SH-SY5Y (cell line): ENCODE measurements around the gene SMIM36.

ENCODE experiments used
- GATA2 ChIP-seq: IDR thresholded peaks from 2 replicates; pipeline ENCODE4 v1.6.1; 2011; ENCODE audit warnings: mild to moderate bottlenecking, low read depth, low read length
- GATA3 ChIP-seq: IDR thresholded peaks from 2 replicates; pipeline ENCODE4 v1.6.1; 2011; ENCODE audit warnings: low read depth, mild to moderate bottlenecking, low read length, moderate library complexity

SMIM36 gene

DNA sequence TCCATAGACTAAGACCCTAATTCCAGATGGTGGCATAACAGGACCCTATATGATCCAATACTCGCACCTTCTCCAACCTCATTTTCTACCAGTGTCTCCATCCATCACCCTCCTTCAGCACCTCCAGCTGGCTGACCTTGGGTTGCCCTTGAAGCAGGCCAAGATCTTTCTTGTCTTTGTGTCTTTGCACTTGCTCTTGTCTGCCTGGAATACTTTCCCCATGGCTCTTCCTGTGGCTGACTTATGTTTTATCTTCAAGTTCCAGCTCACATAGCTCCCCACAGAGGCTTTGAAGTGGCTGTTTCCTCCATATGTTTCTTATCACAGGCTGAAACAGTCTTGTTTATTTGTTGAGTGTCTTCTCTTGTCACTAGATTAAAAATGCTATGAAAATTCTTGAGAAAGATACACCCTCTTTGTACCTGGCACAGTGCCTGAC lies 60.0 kb downstream of the SMIM36 start:
- TF ChIP-seq GATA2 (no peak), GATA3 (no peak)

DNA sequence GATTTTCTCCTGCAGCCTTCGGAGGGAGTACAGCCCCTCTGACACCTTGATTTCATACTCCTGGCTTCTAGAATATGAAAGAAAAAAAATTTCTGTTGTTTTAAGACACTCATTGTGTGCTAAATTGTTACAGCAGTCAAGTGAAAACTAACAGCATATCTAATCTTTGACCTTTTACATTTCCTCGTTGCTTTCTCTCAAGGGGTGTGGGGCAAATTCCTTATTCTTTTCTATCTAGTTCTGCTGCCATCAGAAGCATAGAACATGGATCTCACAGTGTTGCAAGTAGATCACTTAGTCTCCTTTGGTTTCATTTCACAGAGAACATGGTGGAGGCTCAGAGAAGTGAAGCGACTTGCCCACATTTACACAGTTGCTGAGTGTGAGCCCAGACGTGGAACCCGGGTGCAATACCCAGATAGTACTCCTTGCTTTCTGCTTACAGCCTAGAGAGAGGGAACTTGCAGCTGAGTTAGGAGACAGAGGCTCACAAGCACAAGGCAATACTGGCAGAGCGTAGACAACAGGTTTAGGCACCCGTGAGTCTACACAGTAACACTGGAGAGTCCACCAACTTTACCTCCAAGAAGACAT lies 60.9 kb downstream of the SMIM36 start:
- TF ChIP-seq GATA3 (no peak), GATA2 (no peak)

DNA sequence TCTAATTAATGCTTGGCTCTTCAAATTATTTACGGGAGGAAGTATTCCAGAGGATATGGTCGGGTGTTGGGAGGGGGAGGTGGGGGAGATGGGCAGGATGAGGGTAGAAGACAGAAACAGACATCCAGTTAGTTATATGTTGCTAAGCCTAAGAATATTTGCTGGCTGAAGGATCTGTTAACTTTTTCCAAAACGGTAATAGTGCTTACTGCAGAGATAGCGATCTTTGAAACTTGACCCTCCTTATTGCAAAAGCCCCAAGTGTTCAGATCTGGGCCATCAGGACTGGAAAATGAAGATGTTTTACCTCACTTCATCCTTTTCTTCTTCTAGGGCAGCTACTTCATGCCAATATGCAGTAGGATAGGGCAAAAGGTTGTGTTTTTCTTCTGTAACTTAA lies 62.6 kb downstream of the SMIM36 start:
- TF ChIP-seq GATA3: no peak
- no peak for TF ChIP-seq GATA2

DNA sequence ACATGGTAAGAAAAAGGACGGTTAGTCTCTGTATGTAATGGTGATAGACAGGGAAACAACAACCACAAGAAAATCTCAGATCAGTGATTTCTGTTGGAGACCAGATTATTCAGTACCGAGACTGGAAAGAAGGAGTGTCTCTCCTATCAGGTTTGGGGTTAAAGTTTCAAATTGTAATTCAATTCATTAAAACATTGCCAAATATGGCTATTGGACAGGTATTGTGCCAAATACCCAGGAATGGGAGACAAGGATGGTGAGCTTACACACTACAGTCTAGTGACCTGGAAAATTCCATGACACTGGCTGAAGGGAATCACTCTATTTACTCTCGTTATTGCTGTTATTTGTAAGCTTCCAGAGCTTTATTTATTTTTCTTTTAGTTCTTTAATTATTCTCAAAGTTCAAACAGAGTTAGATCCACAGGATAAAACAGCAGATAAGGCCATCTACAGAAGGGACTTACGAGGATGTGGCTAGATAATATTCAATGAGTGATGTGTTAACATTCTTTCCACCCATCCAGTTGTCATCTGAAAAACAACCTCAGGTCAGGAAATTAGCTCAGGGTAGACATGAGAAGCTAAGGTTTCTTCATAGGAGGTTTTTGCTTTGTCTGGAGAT lies 64.6 kb downstream of the SMIM36 start:
- TF ChIP-seq GATA3: no peak
- TF ChIP-seq GATA2: no peak

DNA sequence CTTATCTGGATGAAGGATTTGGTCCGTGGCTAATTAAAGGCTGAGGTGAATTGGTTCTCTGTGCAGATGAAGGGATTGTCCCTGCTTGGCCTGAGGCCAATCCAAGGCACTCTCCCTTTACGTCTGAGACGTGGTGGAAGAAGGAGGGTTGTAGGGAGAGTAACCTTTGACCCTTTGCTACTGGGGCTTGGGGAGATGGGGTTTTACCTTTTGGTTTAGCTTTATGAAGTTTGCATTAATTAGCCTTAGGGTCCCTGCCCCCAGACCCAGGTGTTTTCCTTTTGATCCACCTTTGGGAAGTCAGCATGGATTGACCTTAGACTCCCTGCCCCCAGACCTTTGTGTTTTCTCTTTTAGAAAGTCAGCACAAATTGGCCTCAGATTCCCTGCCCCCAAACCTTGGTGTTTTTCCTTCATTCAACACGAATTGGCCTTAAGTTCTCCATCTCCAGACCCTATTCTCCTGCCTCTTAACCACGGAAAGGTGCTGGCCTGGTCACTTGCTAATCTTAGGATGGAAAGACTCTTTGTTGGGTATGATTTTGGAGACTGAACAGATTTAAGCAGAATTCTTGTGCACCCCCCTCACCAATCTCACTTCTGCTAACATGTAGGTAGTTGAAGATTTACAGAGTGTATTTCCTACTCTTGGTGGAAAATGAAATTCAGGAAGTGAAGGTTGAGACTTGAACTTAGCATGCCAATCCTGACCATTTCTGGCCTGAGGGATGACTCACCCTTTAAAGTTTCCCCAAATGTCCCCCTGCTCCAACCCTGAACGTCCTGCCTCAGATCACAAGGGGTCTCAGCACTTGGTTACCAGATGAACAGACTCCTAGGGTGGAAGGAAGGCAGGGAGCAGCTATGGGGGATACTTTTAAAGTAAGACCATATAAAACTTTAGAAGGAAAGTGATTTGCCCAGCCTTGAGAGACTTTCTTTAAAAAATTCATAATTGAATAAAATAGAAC lies 66.5 kb downstream of the SMIM36 start:
- TF ChIP-seq GATA3: no peak

DNA sequence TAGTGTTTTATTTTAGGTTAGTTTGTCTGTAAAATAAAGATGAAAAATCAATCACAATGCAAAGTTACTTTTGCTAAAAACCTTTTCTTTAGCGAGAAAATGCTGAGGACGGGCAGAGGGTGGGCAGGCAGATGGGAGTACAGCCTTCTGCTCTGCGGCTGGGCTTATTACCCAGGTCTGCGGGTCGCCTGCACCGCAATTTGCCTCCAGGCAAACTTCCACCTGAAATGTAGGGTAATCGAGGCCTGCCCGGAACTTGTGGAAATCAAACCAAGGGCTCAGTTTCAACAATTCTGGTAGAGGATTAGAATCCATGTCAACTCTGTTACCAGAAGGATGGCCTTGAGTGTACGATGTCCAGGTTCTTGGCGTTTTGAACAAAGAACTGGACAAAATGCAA lies 67.3 kb downstream of the SMIM36 start:
- TF ChIP-seq GATA3 (no peak), GATA2 (no peak)

DNA sequence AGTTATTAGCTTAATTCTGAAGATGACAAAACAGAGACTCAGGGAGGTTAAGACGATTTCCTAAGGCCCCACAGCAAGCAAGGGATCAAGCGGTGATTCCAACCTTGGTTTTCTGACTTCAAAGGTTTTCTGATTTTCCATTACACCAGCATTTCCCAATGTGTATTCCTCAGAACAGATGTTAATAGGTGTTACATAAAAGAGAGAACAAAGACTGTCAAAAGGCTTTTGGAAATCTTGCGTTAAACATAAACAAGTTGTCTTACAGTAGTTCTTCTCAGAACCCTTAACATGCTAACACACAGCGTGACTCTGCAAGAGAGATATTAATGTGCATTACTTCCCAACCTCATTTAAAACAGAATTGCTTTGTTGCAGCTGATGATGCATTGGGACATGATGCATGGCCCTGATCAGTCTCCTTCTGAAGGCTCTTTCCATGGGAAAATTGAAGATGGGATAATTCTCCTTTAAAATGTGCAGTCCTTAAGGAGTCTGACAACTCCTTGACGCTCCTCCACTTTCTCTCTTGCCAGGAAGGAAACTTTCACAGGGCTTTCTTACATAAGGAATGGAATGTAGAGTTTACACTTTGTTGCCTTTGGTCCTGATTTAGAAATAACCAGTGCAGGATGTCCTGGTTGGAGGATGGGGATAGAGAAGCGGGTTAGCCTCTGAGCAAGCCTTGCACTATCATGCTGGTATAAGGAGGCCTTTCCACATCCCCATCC lies 68.1 kb downstream of the SMIM36 start:
- no peak for TF ChIP-seq GATA2
- no peak for TF ChIP-seq GATA3

DNA sequence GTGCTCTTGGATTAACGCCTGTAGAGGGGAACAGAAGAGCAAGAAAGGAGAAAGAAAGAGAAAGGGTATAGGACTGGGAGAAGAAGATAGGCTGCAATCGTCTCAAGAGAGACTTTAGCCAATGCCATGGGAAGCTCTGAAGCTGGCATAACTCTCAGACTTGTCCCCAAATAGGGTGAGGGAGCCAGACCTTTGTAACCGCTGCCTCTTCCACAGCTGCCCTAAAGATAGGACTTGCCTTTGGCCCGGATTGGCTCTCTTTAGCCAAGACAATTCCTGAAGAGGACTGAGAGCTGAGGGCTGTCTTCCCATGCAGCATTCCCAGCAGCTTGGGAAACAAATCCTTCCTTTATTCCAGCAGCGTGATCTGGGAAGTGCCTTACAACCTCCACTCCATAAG lies 68.8 kb downstream of the SMIM36 start:
- TF ChIP-seq GATA2 (no peak), GATA3 (no peak)

DNA sequence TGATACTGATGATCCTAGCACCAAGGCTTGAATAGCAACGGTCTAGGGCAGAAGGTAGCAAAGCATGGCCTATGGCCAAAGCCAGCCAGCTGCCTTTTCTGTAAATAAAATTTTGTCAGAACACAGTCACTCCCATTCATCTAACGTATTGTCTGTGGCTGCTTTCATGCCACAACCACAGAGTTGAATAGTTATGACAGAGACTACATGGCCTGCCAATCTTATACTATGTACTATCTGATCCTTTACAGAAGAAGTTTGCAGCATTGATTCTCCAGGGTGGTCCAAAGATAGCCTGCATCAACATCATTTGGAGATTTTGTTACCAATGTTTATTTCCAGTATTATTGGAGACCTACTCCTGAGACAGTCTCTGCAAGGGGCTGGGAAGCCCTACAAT lies 69.7 kb downstream of the SMIM36 start:
- TF ChIP-seq GATA3: no peak
- TF ChIP-seq GATA2: no peak

DNA sequence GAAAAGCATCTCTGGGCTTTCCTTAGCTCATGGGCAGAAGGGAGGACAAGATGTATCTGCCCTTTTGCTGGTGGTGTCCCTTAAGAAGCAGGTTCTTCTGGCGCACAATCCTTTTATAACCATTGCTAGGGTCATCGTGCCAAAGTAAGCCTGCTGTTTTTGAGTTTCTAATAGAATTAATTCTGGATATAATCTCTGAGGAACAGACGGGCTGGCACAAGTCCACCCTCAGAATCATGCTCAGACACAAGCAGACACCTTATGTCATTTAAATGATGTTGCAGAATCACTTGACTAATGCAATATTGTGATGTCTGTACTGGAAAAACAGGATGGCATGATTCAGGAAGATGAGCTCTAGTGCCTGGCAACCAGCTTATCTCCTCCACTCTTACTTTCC lies 70.9 kb downstream of the SMIM36 start:
- TF ChIP-seq GATA3: no peak
- peak; percentile 67 for TF ChIP-seq GATA2

DNA sequence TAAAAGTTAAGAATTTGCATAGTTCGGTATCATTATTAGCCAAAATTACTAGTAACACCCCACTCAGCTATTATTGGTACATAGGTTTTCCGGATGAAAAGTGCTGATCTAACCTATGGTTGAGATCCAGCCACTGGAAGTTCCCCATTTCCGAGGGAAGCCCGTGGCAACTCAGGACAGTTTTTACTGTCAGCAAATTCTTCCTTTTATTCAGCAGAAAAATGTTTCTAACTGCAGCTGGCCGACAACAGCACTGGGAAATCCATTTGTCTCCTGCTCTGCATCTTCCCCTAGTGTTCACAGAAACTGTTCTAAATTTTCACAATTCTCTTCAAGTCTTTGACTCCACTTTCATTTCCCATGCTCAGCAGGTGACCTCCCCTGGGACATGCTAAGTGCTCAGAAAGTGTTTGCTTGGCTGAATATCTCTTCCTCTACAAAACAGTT lies 74.1 kb downstream of the SMIM36 start:
- no peak for TF ChIP-seq GATA2
- no peak for TF ChIP-seq GATA3

DNA sequence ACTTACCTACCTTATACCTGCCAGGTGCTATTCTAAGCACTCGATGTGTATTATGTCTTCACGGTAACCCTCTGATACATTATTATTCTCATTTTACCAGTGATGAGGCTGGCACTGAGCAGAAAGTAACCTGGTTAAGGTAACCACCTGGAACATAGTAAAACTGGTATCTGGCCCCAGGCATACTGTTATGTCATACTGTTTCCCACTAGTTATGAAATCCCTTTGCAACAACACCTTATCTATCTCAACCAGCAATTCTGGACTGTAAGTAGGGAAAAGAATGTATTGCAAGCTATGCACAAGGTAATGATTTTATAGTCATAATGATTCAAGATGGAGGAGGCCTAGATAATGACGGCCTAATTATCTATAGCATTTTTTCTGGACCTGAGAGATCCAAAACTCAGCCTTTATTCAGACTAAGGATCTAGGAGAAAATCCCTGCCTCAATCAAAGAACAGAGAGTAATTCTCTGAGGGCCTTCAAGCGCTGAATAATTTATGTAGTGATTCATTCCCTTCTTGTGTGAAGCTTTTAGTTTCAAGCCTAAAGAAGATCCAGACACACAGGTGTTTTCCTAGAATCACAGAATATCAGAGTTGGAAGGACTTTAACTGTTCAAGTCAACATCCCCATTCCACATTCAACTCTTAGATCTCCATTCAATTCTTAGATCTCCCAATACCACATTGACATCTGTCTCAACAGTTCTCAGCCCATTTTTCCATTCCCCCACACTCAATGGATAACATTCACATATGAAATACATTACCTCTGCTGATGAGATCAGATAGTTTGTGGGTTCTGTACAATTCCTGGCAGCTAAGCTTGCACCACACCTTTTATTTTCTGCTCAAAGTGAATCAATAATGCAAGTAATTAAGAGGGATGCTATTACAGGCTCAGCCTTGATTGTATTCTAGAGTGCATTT lies 74.8 kb downstream of the SMIM36 start:
- TF ChIP-seq GATA2 (no peak), GATA3 (peak; percentile 26; the same call in 1 of the 2 replicates)

DNA sequence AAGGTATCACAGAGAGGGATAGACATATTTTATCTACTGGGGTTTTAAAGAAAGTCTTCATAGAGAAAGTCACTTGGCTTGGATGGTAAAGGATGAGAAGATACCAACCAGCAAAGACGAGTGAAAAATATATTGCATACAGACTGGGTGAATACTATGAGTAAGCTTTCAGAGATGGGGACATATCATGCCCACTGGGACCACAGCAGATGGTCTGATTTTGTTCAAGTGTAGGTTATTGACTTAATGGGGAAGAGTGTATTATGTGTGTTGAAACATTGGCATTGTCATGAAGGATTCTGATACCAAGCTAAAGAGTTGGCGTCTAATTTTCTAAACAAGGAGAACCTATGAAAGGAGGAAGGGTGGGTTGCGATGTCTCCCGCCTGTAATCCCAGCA lies 75.8 kb downstream of the SMIM36 start:
- no peak for TF ChIP-seq GATA3
- TF ChIP-seq GATA2: no peak
